Subcutaneous abdominal adipose tissue (tissue), 5 donors: ENCODE results near the gene PSMA1.
A peak's percentile ranks its signal among the peaks of the same experiment; 100 is the strongest.
"Not testable (repeated sequence)": the region's sequence is repeated elsewhere in the genome, so short reads cannot be mapped to it uniquely, and the experiment has no call there.

Source experiments
- H3K27ac ChIP-seq: one replicate; pipeline ENCODE4 v1.7.0; 2013; ENCODE audit warnings: low read depth, mild to moderate bottlenecking, inconsistent platforms, low read length, moderate library complexity
- H3K27me3 ChIP-seq, 5 donors: one replicate each; pipeline ENCODE4 v1.7.0; 2013; ENCODE audit warnings: low read length in 5 of 5, inconsistent platforms in 1 of 5; ENCODE audit not compliant: control insufficient read depth in 5 of 5, insufficient read depth in 4 of 5
- H3K36me3 ChIP-seq, 5 donors: one replicate each; pipeline ENCODE4 v1.7.0; 2013; ENCODE audit warnings: low read length in 5 of 5; ENCODE audit not compliant: control insufficient read depth in 5 of 5, insufficient read depth in 5 of 5
- H3K4me1 ChIP-seq, 5 donors: one replicate each; pipeline ENCODE4 v1.7.0; 2013; ENCODE audit warnings: low read length in 5 of 5, mild to moderate bottlenecking in 3 of 5, moderate library complexity in 1 of 5; ENCODE audit not compliant: control insufficient read depth in 5 of 5, insufficient read depth in 5 of 5
- H3K4me3 ChIP-seq, 5 donors: one replicate each; pipeline ENCODE4 v1.7.0; 2013; ENCODE audit warnings: low read length in 5 of 5, low read depth in 1 of 5
- H3K9ac ChIP-seq, 5 donors: one replicate each; pipeline ENCODE4 v1.7.0; 2013; ENCODE audit warnings: low read length in 5 of 5, mild to moderate bottlenecking in 4 of 5, moderate library complexity in 3 of 5
- H3K9me3 ChIP-seq, 5 donors: one replicate each; pipeline ENCODE4 v1.7.0; 2013; ENCODE audit warnings: low read length in 5 of 5; ENCODE audit not compliant: control insufficient read depth in 5 of 5
- donor health status: healthy.
- donor health status: healthy.
- donor health status: healthy.
- donor health status: healthy.
- donor health status: healthy.

Gene PSMA1

GRCh38 chr11:14519917-14520746 is at the start of gene PSMA1:
Gene PSMA1 (minus strand): TSS chr11:14520386. CDS start chr11:14520299, 87 bp downstream.
- peaks cover 12 to 22% (median 18%) of the 10 kb centered on the region in 5 donors for H3K36me3 ChIP-seq
- no peaks in the 10 kb centered on the region for H3K9me3 ChIP-seq
- peak within 1 kb of the TSS; percentile 78 to 98 (median 96) for H3K4me3 ChIP-seq
- H3K27me3 ChIP-seq: no peaks in the 10 kb centered on the region
- H3K4me1 ChIP-seq: peaks cover 2 to 22% (median 20%) of the 10 kb centered on the region in 5 donors
- peak within 1 kb of the TSS; percentile 96 to 100 (median 98) for H3K9ac ChIP-seq
- peak within 1 kb of the TSS; percentile 97 for H3K27ac ChIP-seq

GRCh38 chr11:14569516-14569915 is 49.3 kb upstream of the PSMA1 start:
- peaks cover 0 to 18% (median 9%) of the 10 kb centered on the region in 5 donors for H3K4me1 ChIP-seq
- H3K9me3 ChIP-seq, H3K9ac ChIP-seq, H3K4me3 ChIP-seq, H3K36me3 ChIP-seq, H3K27ac ChIP-seq, H3K27me3 ChIP-seq: not testable (repeated sequence)

GRCh38 chr11:14567064-14567651 is 47.0 kb upstream of the PSMA1 start:
- H3K4me3 ChIP-seq: no peak overlapping the region
- H3K36me3 ChIP-seq: no peaks in the 10 kb centered on the region
- no peak overlapping the region for H3K9ac ChIP-seq
- no peaks in the 10 kb centered on the region for H3K9me3 ChIP-seq
- no peak overlapping the region for H3K27ac ChIP-seq
- no peaks in the 10 kb centered on the region for H3K27me3 ChIP-seq
- peaks cover 0 to 8% (median 0%) of the 10 kb centered on the region in 5 donors for H3K4me1 ChIP-seq

GRCh38 chr11:14566331-14567063 is 46.3 kb upstream of the PSMA1 start:
- Histone ChIP-seq H3K4me3 (no peak overlapping the region), H3K36me3 (no peaks in the 10 kb centered on the region), H3K4me1 (peaks cover 0 to 8% (median 0%) of the 10 kb centered on the region in 5 donors), H3K9me3 (no peaks in the 10 kb centered on the region), H3K27ac (no peak overlapping the region), H3K27me3 (no peaks in the 10 kb centered on the region), H3K9ac (no peak overlapping the region)

- Histone ChIP-seq H3K9me3 (no peaks in the 10 kb centered on the region), H3K4me3 (no peak overlapping the region), H3K4me1 (peaks cover 0 to 8% (median 0%) of the 10 kb centered on the region in 5 donors), H3K9ac (no peak overlapping the region), H3K27ac (no peak overlapping the region), H3K27me3 (no peaks in the 10 kb centered on the region), H3K36me3 (no peaks in the 10 kb centered on the region)
Observed at GRCh38 chr11:14565845-14566244, 45.7 kb upstream of the PSMA1 start.

GRCh38 chr11:14555818-14556217 is 35.6 kb upstream of the PSMA1 start:
- Histone ChIP-seq H3K9ac (peak overlapping the region in 1 of 5 donors; percentile 16), H3K27ac (peak overlapping the region; percentile 64), H3K36me3 (no peaks in the 10 kb centered on the region), H3K27me3 (no peaks in the 10 kb centered on the region), H3K4me3 (no peak overlapping the region), H3K4me1 (peaks cover 0 to 51% (median 30%) of the 10 kb centered on the region in 5 donors), H3K9me3 (no peaks in the 10 kb centered on the region)

GRCh38 chr11:14554959-14555358 is 34.8 kb upstream of the PSMA1 start:
- H3K27ac ChIP-seq: peak overlapping the region; percentile 64
- no peaks in the 10 kb centered on the region for H3K9me3 ChIP-seq
- peaks cover 0 to 52% (median 30%) of the 10 kb centered on the region in 5 donors for H3K4me1 ChIP-seq
- no peak overlapping the region for H3K9ac ChIP-seq
- H3K27me3 ChIP-seq: no peaks in the 10 kb centered on the region
- no peaks in the 10 kb centered on the region for H3K36me3 ChIP-seq
- no peak overlapping the region for H3K4me3 ChIP-seq

- H3K27ac ChIP-seq: peak overlapping the region; percentile 67
- peaks cover 0 to 37% (median 20%) of the 10 kb centered on the region in 5 donors for H3K4me1 ChIP-seq
- no peaks in the 10 kb centered on the region for H3K27me3 ChIP-seq
- H3K36me3 ChIP-seq: no peaks in the 10 kb centered on the region
- H3K9ac ChIP-seq: no peak overlapping the region
- H3K4me3 ChIP-seq: no peak overlapping the region
- no peaks in the 10 kb centered on the region for H3K9me3 ChIP-seq
Observed at GRCh38 chr11:14552089-14552488, 31.9 kb upstream of the PSMA1 start.

GRCh38 chr11:14551380-14551779 is 31.2 kb upstream of the PSMA1 start:
- peak overlapping the region in 1 of 5 donors; percentile 40 for H3K9ac ChIP-seq
- no peaks in the 10 kb centered on the region for H3K27me3 ChIP-seq
- no peaks in the 10 kb centered on the region for H3K9me3 ChIP-seq
- H3K27ac ChIP-seq: peak overlapping the region; percentile 67
- H3K4me3 ChIP-seq: no peak overlapping the region
- no peaks in the 10 kb centered on the region for H3K36me3 ChIP-seq
- peaks cover 0 to 37% (median 20%) of the 10 kb centered on the region in 5 donors for H3K4me1 ChIP-seq

GRCh38 chr11:14549891-14550290 is 29.7 kb upstream of the PSMA1 start:
- no peak overlapping the region for H3K9ac ChIP-seq
- H3K27me3 ChIP-seq: no peaks in the 10 kb centered on the region
- no peaks in the 10 kb centered on the region for H3K9me3 ChIP-seq
- peaks cover 0 to 25% (median 11%) of the 10 kb centered on the region in 5 donors for H3K4me1 ChIP-seq
- no peak overlapping the region for H3K4me3 ChIP-seq
- no peaks in the 10 kb centered on the region for H3K36me3 ChIP-seq
- H3K27ac ChIP-seq: peak overlapping the region; percentile 67
